GM12878 (cell line): ENCODE results near the gene GRIK3. TPM values are rescaled to one million over a fixed set of nuclear protein-coding genes. Genes with fewer than 3 reads are reported as not detected.

Experiments used
- ATAC-seq: fragments of 200-7000 bp; cut with Tn5 transposase; 3 replicates; pipeline ENCODE4 v1.9.1; 2020; ENCODE audit warnings: mild to moderate bottlenecking, moderate library complexity
- BruUV-seq: library from RNA; stranded (reverse); fragments of 400-500 nt; replicated peaks from 2 replicates; lab custom pipeline; 2021; lab: Mats Ljungman, UMichigan
- CTCF ChIA-PET: fragments of 300-600 bp; sonication (Branson Sonifier 250); formaldehyde crosslinking; extraction: SDS; loops from one replicate; lab custom pipeline; 2021; ENCODE audit warnings: inconsistent platforms; lab: Yijun Ruan, JAX
- POLR2A ChIA-PET: fragments of 350-600 bp; formaldehyde crosslinking; extraction: SDS; loops from one replicate; lab custom pipeline; 2021; ENCODE audit warnings: inconsistent platforms; lab: Charles Lee
- RAD21 ChIA-PET: fragments of 300-600 bp; sonication (Branson Sonifier 250); formaldehyde crosslinking; loops from one replicate; lab custom pipeline; 2023; ENCODE audit warnings: antibody characterized with exemption; ENCODE audit not compliant: unreplicated experiment; lab: Charles Lee
- SMC1A ChIA-PET: fragments of 300-600 bp; sonication (Branson Sonifier 250); formaldehyde crosslinking; loops from one replicate; lab custom pipeline; 2023; ENCODE audit not compliant: unreplicated experiment, uncharacterized antibody; lab: Charles Lee
- DNase-seq: peaks from one replicate; pipeline ENCODE4 v3.0.0-alpha.2; 2011; ENCODE audit warnings: low read depth, low spot score
- FAIRE-seq: peaks from 3 replicates; lab custom pipeline; 2011; peaks lifted over from hg19 to GRCh38; lab: Jason Lieb, UNC
- H2AFZ ChIP-seq: 2 replicates; pipeline ENCODE4 v1.6.0; 2011; ENCODE audit warnings: low read depth, low read length, control low read depth; ENCODE audit not compliant: control insufficient read depth
- H3K27ac ChIP-seq: 2 replicates; pipeline ENCODE4 v1.5.1; 2011; ENCODE audit warnings: control low read depth; ENCODE audit not compliant: control insufficient read depth, insufficient read depth
- H3K27me3 ChIP-seq, 2 experiments: replicated peaks in 1 of 2; 2 replicates each; pipeline versions ENCODE4 v1.6.0 to v1.6.1; 2011; ENCODE audit warnings: low read length in 1 of 2; ENCODE audit not compliant: control insufficient read depth in 2 of 2, insufficient read depth in 2 of 2
- H3K36me3 ChIP-seq, 2 experiments: 2 replicates each; pipeline ENCODE4 v1.5.1; 2011; ENCODE audit warnings: low read length in 1 of 2; ENCODE audit not compliant: control insufficient read depth in 2 of 2, insufficient read depth in 2 of 2
- H3K4me1 ChIP-seq: 2 replicates; pipeline ENCODE4 v1.6.1; 2011; ENCODE audit warnings: mild to moderate bottlenecking, low read length, moderate library complexity, mixed read lengths; ENCODE audit not compliant: control insufficient read depth, insufficient read depth
- H3K4me2 ChIP-seq: 2 replicates; pipeline ENCODE4 v1.6.0; 2011; ENCODE audit warnings: control low read depth; ENCODE audit not compliant: control insufficient read depth, insufficient read depth
- H3K4me3 ChIP-seq: fragments of 200-600 bp; sonication (generic); 2 replicates; pipeline ENCODE4 v1.5.1; 2016
- H3K79me2 ChIP-seq: 2 replicates; pipeline ENCODE4 v1.6.0; 2011; ENCODE audit warnings: low read length; ENCODE audit not compliant: control insufficient read depth, insufficient read depth
- H3K9ac ChIP-seq: 2 replicates; pipeline ENCODE4 v1.8.0; 2011; ENCODE audit warnings: low read length, control low read depth, mixed read lengths; ENCODE audit not compliant: control insufficient read depth, insufficient read depth
- H3K9me3 ChIP-seq: replicated peaks from 3 replicates; pipeline ENCODE4 v1.5.1; 2011; ENCODE audit warnings: mild to moderate bottlenecking, low read length; ENCODE audit not compliant: control insufficient read depth, insufficient read depth
- H4K20me1 ChIP-seq: 2 replicates; pipeline ENCODE4 v1.6.0; 2011; ENCODE audit not compliant: control insufficient read depth, insufficient read depth
- ASH2L ChIP-seq: fragments of 300-600, 200-600 bp; sonication (generic); IDR thresholded peaks from 2 replicates; pipeline ENCODE4 v1.6.1; 2017; ENCODE audit warnings: low read depth, mild to moderate bottlenecking, borderline replicate concordance
- CREB1 ChIP-seq: IDR thresholded peaks from 2 replicates; pipeline ENCODE4 v1.6.1; 2012; ENCODE audit warnings: low read depth, mild to moderate bottlenecking, inconsistent platforms
- IKZF2 ChIP-seq, 2 experiments: fragments of 450-650 bp; IDR thresholded peaks; 2 replicates each; pipeline ENCODE4 v1.6.1; 2017; ENCODE audit warnings: mild to moderate bottlenecking in 2 of 2, moderate library complexity in 2 of 2
- PML ChIP-seq: IDR thresholded peaks from 2 replicates; pipeline ENCODE4 v1.6.1; 2012; ENCODE audit warnings: low read length, inconsistent platforms
- POLR2A ChIP-seq: IDR thresholded peaks from 2 replicates; pipeline ENCODE4 v1.6.1; 2011; ENCODE audit warnings: low read depth, mild to moderate bottlenecking, low read length
- ZNF622 ChIP-seq: fragments of 450-650 bp; IDR thresholded peaks from 2 replicates; pipeline ENCODE4 v1.6.1; 2017; ENCODE audit warnings: mild to moderate bottlenecking, inconsistent platforms
- WGBS: methylation state at CpG from one replicate; pipeline ENCODE4 v1.1.6; 2016; ENCODE audit warnings: low lambda C conversion rate; ENCODE audit not compliant: insufficient replicate concordance, insufficient coverage; ENCODE audit errors: missing lambda C conversion rate; 5-methylcytosine and 5-hydroxymethylcytosine counted together
- in situ Hi-C: fragments of 300-500 bp; cut with MboI; formaldehyde crosslinking; loops from 9 replicates; pipeline ENCODE4 v1.14.3; 2018; ENCODE audit warnings: mixed read lengths
- intact Hi-C: fragments of 100-400 bp; cut with micrococcal nuclease; formaldehyde crosslinking; loops from one replicate; pipeline ENCODE4 v1.14.2; 2022; ENCODE audit not compliant: unreplicated experiment
- polyA plus RNA-seq, 11 experiments: library from polyadenylated mRNA; depleted of rRNA in 4 of 11; unstranded in 6 of 11; stranded (reverse) in 5 of 11; fragments of >200 nt; fragmentation: Nextera tagmentation in 4 of 11; fragmentation: Illumina TruSeq in 1 of 11; extraction: Ambion mirVana in 4 of 11; extraction: Trizol in 1 of 11; gene quantifications; 1 replicate in 1 of 11; 2 replicates in 10 of 11; pipeline versions ENCODE4 v1.2.1 to v1.2.3, GENCODE V29; 2011 to 2016; ENCODE audit warnings: inconsistent platforms in 2 of 11, missing spikeins in 2 of 11, low read depth in 1 of 11
- total RNA-seq, 4 experiments: library from RNA; depleted of rRNA in 3 of 4; stranded (reverse); fragments of >200 nt in 3 of 4; fragmentation: Illumina TruSeq in 1 of 4; extraction: Trizol in 1 of 4; gene quantifications; 2 replicates each; pipeline versions ENCODE4 v1.2.1 to v1.2.3, GENCODE V29; 2013 to 2021
- TF ChIP-seq, protein P1 (sequence below): fragments of 450-650 bp; formaldehyde crosslinking; IDR thresholded peaks from 2 replicates; pipeline ENCODE4 v1.5.0; 2022; ENCODE audit warnings: mild to moderate bottlenecking, missing genetic modification characterization
- TF ChIP-seq, protein P2 (sequence below): fragments of 450-650 bp; IDR thresholded peaks from 2 replicates; pipeline ENCODE4 v1.6.1; 2017; ENCODE audit warnings: mild to moderate bottlenecking, moderate library complexity
- TF ChIP-seq, protein P3 (sequence below): IDR thresholded peaks from 2 replicates; pipeline ENCODE4 v1.6.1; 2011; ENCODE audit warnings: borderline replicate concordance, low read depth, mild to moderate bottlenecking, moderate library complexity, low read length; ENCODE audit not compliant: insufficient read depth, poor library complexity, severe bottlenecking

The GRIK3 gene
- total and polyA plus RNA-seq, 10 of the 15 experiments (the other 5 are each of a cell fraction or from before 2014, with no cell fraction given): not detected

DNA sequence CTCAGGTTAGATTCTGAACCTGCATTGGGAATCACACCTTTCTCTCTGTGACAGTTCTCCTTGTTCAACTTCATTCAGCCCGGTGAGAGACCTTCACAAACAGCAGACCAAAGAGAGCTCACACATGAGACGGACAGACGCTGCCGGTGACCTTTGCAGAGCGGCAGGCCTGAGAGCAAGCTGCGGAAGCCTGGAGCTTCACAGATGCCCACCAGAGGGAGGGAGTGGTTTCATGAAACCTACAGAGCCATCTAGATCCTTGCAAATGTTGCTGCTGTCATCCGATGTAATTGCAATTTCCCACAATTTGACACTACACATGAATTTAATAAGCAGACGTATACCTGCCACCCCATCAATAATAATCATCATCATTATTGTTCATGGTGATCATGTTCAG lies 39.4 kb downstream of the GRIK3 start:
- Histone ChIP-seq H4K20me1 (peaks cover 3% of the 10 kb centered on the region; the same call in 1 of the 2 replicates), H3K27ac (no peak overlapping the region), H3K36me3 (no peaks in the 10 kb centered on the region), H3K9me3 (no peaks in the 10 kb centered on the region), H3K9ac (no peak overlapping the region), H2AFZ (no peak overlapping the region), H3K4me2 (no peak overlapping the region), H3K79me2 (no peaks in the 10 kb centered on the region), H3K4me3 (no peak overlapping the region), H3K27me3 (peaks cover 0 to 2% of the 10 kb centered on the region in 2 experiments; a peak in 2 of 4 replicates), H3K4me1 (no peaks in the 10 kb centered on the region)
- TF ChIP-seq ASH2L (no peak), POLR2A (no peak)
- TF ChIP-seq, protein P1, sequence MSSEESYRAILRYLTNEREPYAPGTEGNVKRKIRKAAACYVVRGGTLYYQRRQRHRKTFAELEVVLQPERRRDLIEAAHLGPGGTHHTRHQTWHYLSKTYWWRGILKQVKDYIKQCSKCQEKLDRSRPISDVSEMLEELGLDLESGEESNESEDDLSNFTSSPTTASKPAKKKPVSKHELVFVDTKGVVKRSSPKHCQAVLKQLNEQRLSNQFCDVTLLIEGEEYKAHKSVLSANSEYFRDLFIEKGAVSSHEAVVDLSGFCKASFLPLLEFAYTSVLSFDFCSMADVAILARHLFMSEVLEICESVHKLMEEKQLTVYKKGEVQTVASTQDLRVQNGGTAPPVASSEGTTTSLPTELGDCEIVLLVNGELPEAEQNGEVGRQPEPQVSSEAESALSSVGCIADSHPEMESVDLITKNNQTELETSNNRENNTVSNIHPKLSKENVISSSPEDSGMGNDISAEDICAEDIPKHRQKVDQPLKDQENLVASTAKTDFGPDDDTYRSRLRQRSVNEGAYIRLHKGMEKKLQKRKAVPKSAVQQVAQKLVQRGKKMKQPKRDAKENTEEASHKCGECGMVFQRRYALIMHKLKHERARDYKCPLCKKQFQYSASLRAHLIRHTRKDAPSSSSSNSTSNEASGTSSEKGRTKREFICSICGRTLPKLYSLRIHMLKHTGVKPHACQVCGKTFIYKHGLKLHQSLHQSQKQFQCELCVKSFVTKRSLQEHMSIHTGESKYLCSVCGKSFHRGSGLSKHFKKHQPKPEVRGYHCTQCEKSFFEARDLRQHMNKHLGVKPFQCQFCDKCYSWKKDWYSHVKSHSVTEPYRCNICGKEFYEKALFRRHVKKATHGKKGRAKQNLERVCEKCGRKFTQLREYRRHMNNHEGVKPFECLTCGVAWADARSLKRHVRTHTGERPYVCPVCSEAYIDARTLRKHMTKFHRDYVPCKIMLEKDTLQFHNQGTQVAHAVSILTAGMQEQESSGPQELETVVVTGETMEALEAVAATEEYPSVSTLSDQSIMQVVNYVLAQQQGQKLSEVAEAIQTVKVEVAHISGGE (CRISPR knock-in tag): no peak
- DNase-seq (no peak), ATAC-seq (no peak), FAIRE-seq (no peak)
- RAD21 ChIA-PET: no interaction called here
- SMC1A ChIA-PET: no interaction called here
- WGBS: 51% methylated on average over 8 of the region's 8 CpGs
- CTCF ChIA-PET: no interaction called here
- intact Hi-C loops (no loop called here), in situ Hi-C loops (no loop called here)
- POLR2A ChIA-PET: no interaction called here
- no TSS peak for BruUV-seq

DNA sequence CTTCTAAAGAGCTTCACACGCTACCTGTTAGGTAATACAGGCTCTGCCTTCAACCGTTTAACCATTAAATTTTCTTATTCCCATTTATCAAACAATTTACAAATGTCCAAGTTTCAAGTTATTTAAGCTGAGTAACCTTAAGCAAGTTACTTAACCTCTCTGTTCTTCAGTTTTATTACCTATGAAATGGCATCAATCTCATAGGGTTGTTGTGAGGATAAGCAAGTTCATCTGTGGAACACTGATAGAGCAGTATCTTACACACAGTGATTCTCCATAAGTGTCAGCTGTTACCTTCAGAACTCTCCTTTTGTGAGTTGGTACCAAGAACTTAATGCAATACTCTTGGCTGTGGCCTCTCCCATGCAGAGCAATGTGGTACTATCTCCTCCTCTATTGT lies 40.0 kb downstream of the GRIK3 start:
- ChIA-PET SMC1A (interaction anchor here (1.0 kb wide), 1 partner anchor 8 kb away, joined by 3 read pairs; no protein-coding TSS in a partner anchor), CTCF (no interaction called here), RAD21 (no interaction called here), POLR2A (no interaction called here)
- Histone ChIP-seq H2AFZ (no peak overlapping the region), H3K9ac (no peak overlapping the region), H3K4me3 (no peak overlapping the region), H3K36me3 (no peaks in the 10 kb centered on the region), H3K79me2 (no peaks in the 10 kb centered on the region), H3K9me3 (no peaks in the 10 kb centered on the region), H3K27me3 (peaks cover 0 to 2% of the 10 kb centered on the region in 2 experiments; a peak in 2 of 4 replicates), H3K27ac (no peak overlapping the region), H3K4me2 (no peak overlapping the region), H4K20me1 (peaks cover 3% of the 10 kb centered on the region; the same call in 1 of the 2 replicates), H3K4me1 (no peaks in the 10 kb centered on the region)
- 14% methylated on average over 2 of the region's 2 CpGs for WGBS
- in situ Hi-C loops: no loop called here
- no peak for ATAC-seq
- no TSS peak for BruUV-seq
- FAIRE-seq: no peak
- DNase-seq: no peak
- intact Hi-C loops: no loop called here
- TF ChIP-seq IKZF2 (IDR thresholded peaks at IDR 0.05) (no peak), ZNF622 (no peak), PML (no peak), CREB1 (no peak)
- TF ChIP-seq, protein P2, sequence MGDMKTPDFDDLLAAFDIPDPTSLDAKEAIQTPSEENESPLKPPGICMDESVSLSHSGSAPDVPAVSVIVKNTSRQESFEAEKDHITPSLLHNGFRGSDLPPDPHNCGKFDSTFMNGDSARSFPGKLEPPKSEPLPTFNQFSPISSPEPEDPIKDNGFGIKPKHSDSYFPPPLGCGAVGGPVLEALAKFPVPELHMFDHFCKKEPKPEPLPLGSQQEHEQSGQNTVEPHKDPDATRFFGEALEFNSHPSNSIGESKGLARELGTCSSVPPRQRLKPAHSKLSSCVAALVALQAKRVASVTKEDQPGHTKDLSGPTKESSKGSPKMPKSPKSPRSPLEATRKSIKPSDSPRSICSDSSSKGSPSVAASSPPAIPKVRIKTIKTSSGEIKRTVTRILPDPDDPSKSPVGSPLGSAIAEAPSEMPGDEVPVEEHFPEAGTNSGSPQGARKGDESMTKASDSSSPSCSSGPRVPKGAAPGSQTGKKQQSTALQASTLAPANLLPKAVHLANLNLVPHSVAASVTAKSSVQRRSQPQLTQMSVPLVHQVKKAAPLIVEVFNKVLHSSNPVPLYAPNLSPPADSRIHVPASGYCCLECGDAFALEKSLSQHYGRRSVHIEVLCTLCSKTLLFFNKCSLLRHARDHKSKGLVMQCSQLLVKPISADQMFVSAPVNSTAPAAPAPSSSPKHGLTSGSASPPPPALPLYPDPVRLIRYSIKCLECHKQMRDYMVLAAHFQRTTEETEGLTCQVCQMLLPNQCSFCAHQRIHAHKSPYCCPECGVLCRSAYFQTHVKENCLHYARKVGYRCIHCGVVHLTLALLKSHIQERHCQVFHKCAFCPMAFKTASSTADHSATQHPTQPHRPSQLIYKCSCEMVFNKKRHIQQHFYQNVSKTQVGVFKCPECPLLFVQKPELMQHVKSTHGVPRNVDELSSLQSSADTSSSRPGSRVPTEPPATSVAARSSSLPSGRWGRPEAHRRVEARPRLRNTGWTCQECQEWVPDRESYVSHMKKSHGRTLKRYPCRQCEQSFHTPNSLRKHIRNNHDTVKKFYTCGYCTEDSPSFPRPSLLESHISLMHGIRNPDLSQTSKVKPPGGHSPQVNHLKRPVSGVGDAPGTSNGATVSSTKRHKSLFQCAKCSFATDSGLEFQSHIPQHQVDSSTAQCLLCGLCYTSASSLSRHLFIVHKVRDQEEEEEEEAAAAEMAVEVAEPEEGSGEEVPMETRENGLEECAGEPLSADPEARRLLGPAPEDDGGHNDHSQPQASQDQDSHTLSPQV: no peak
- TF ChIP-seq, protein P3, sequence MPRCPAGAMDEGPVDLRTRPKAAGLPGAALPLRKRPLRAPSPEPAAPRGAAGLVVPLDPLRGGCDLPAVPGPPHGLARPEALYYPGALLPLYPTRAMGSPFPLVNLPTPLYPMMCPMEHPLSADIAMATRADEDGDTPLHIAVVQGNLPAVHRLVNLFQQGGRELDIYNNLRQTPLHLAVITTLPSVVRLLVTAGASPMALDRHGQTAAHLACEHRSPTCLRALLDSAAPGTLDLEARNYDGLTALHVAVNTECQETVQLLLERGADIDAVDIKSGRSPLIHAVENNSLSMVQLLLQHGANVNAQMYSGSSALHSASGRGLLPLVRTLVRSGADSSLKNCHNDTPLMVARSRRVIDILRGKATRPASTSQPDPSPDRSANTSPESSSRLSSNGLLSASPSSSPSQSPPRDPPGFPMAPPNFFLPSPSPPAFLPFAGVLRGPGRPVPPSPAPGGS: no peak
